CD4-positive, alpha-beta T cell treated with Interleukin-17A for 1 hour (primary cell): ENCODE measurements around the gene APEH.
"Not testable (repeated sequence)": the region's sequence is repeated elsewhere in the genome, so short reads cannot be mapped to it uniquely, and the experiment has no call there.

ENCODE experiments used
- DNase-seq: peaks from one replicate; pipeline ENCODE4 v3.0.0-alpha.2; 2020

APEH gene

GRCh38 chr3:49694409-49695070 lies 20.4 kb downstream of the APEH start:
- DNase-seq: not testable (repeated sequence)

- not testable (repeated sequence) for DNase-seq
Observed at GRCh38 chr3:49695350-49696015, 21.3 kb downstream of the APEH start.

- no peak for DNase-seq
Observed at GRCh38 chr3:49699281-49699979, 25.3 kb downstream of the APEH start.

- DNase-seq: no peak
Observed at GRCh38 chr3:49700014-49700413, 25.9 kb downstream of the APEH start.

- DNase-seq: no peak
Observed at GRCh38 chr3:49700453-49701128, 26.4 kb downstream of the APEH start.

- no peak for DNase-seq
Observed at GRCh38 chr3:49701388-49702077, 27.4 kb downstream of the APEH start.

- DNase-seq: no peak
Observed at GRCh38 chr3:49702672-49703071, 28.5 kb downstream of the APEH start.

- peak; percentile 76 for DNase-seq
Observed at GRCh38 chr3:49703443-49703927, 29.3 kb downstream of the APEH start.

- no peak for DNase-seq
Observed at GRCh38 chr3:49703956-49704355, 29.8 kb downstream of the APEH start.

GRCh38 chr3:49704629-49705028 lies 30.5 kb downstream of the APEH start:
- DNase-seq: no peak

- no peak for DNase-seq
Observed at GRCh38 chr3:49705390-49705960, 31.3 kb downstream of the APEH start.

GRCh38 chr3:49706456-49707112 lies 32.4 kb downstream of the APEH start:
- DNase-seq: no peak

GRCh38 chr3:49707113-49707480 lies 32.9 kb downstream of the APEH start:
- DNase-seq: no peak

- DNase-seq: no peak
Observed at GRCh38 chr3:49709852-49710251, 35.7 kb downstream of the APEH start.

GRCh38 chr3:49711489-49711888 lies 37.3 kb downstream of the APEH start:
- DNase-seq: no peak

- DNase-seq: no peak
Observed at GRCh38 chr3:49712166-49712565, 38.0 kb downstream of the APEH start.

GRCh38 chr3:49712631-49713317 lies 38.6 kb downstream of the APEH start:
- no peak for DNase-seq

GRCh38 chr3:49713336-49714105 lies 39.4 kb downstream of the APEH start:
- no peak for DNase-seq

GRCh38 chr3:49714728-49715550 lies 40.8 kb downstream of the APEH start:
- no peak for DNase-seq
